Stomach smooth muscle (tissue), 2 donors: ENCODE data around the gene CT45A3.
"Not testable (repeated sequence)": the region's sequence is repeated elsewhere in the genome, so short reads cannot be mapped to it uniquely, and the experiment has no call there.

Experiments
- H3K27ac ChIP-seq: one replicate; pipeline ENCODE4 v1.7.0; 2013; ENCODE audit warnings: mild to moderate bottlenecking, low read length, inconsistent platforms
- H3K27me3 ChIP-seq, 2 donors: one replicate each; pipeline ENCODE4 v1.7.0; 2013; ENCODE audit warnings: low read length in 2 of 2; ENCODE audit not compliant: insufficient read depth in 2 of 2, control insufficient read depth in 1 of 2
- H3K36me3 ChIP-seq, 2 donors: one replicate each; pipeline ENCODE4 v1.7.0; 2013; ENCODE audit warnings: low read length in 2 of 2; ENCODE audit not compliant: control insufficient read depth in 2 of 2, insufficient read depth in 2 of 2
- H3K4me1 ChIP-seq: one replicate; pipeline ENCODE4 v1.7.0; 2013; ENCODE audit warnings: low read length; ENCODE audit not compliant: control insufficient read depth, insufficient read depth
- H3K4me3 ChIP-seq, 2 donors: one replicate each; pipeline ENCODE4 v1.7.0; 2013; ENCODE audit warnings: low read length in 2 of 2
- H3K9ac ChIP-seq, 2 donors: one replicate each; pipeline ENCODE4 v1.7.0; 2013; ENCODE audit warnings: low read length in 2 of 2, mild to moderate bottlenecking in 1 of 2
- H3K9me3 ChIP-seq, 2 donors: one replicate each; pipeline ENCODE4 v1.7.0; 2013; ENCODE audit warnings: low read length in 2 of 2; ENCODE audit not compliant: control insufficient read depth in 2 of 2
- donor health status: healthy.
- donor health status: Pancreatic carcinoma.

Gene CT45A3, protein sequence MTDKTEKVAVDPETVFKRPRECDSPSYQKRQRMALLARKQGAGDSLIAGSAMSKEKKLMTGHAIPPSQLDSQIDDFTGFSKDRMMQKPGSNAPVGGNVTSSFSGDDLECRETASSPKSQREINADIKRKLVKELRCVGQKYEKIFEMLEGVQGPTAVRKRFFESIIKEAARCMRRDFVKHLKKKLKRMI

DNA sequence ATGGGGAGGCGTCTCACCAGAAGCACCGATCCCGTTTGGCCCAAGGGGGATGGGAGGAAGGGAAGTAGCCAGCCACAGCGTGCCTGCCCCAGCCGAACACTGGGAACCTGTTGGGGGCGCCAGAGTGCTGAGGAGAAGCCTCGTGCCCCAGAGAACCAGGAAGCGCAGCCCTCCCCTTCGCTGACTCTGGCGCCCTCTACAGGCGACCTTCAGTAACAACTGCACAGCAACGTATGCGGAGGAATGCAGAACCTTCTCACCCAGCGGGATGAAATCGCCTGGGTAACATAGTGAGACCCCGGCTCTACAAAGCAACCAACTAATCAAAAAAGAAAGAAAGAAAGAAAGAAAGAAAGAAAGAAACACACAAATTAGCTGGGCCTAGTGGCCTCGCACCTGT, at the start of gene CT45A3:
TSS of gene CT45A3 (minus strand) at position 101 of the 400 bp plus-strand sequence. CDS start 3,747 bp downstream, outside the sequence.
- H3K27ac ChIP-seq, H3K27me3 ChIP-seq, H3K4me1 ChIP-seq, H3K4me3 ChIP-seq, H3K36me3 ChIP-seq, H3K9ac ChIP-seq, H3K9me3 ChIP-seq: not testable (repeated sequence)

DNA sequence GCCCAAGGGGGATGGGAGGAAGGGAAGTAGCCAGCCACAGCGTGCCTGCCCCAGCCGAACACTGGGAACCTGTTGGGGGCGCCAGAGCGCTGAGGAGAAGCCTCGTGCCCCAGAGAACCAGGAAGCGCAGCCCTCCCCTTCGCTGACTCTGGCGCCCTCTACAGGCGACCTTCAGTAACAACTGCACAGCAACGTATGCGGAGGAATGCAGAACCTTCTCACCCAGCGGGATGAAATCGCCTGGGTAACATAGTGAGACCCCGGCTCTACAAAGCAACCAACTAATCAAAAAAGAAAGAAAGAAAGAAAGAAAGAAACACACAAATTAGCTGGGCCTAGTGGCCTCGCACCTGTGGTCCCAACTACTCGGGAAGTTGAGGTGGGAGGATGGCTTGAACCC, 34.7 kb upstream of the CT45A3 start, which contains the start of gene CT45A6:
TSS of gene CT45A6 (minus strand) at position 101 of the 400 bp plus-strand sequence. CDS start 3,794 bp downstream, outside the sequence.
- H3K4me3 ChIP-seq, H3K9ac ChIP-seq, H3K27ac ChIP-seq, H3K36me3 ChIP-seq, H3K4me1 ChIP-seq, H3K9me3 ChIP-seq, H3K27me3 ChIP-seq: not testable (repeated sequence)

DNA sequence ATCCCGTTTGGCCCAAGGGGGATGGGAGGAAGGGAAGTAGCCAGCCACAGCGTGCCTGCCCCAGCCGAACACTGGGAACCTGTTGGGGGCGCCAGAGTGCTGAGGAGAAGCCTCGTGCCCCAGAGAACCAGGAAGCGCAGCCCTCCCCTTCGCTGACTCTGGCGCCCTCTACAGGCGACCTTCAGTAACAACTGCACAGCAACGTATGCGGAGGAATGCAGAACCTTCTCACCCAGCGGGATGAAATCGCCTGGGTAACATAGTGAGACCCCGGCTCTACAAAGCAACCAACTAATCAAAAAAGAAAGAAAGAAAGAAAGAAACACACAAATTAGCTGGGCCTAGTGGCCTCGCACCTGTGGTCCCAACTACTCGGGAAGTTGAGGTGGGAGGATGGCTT, 17.4 kb upstream of the CT45A3 start, which contains the start of gene CT45A5:
TSS of gene CT45A5 (minus strand) at position 101 of the 400 bp plus-strand sequence. CDS start 3,774 bp downstream, outside the sequence.
- not testable (repeated sequence) for H3K27me3 ChIP-seq, H3K9ac ChIP-seq, H3K27ac ChIP-seq, H3K4me1 ChIP-seq, H3K9me3 ChIP-seq, H3K4me3 ChIP-seq, H3K36me3 ChIP-seq

DNA sequence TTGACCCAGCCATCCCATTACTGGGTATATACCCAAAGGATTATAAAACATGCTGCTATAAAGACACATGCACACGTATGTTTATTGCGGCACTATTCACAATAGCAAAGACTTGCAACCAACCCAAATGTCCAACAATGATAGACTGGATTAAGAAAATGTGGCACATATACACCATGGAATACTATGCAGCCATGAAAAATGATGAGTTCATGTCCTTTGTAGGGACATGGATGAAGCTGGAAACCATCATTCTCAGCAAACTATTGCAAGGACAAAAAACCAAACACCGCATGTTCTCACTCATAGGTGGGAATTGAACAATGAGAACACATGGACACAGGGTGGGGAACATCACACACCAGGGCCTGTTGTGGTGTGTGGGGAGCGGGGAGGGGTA, 23.3 kb downstream of the CT45A3 start:
- not testable (repeated sequence) for H3K27ac ChIP-seq, H3K9ac ChIP-seq, H3K27me3 ChIP-seq, H3K4me3 ChIP-seq, H3K9me3 ChIP-seq, H3K36me3 ChIP-seq, H3K4me1 ChIP-seq

DNA sequence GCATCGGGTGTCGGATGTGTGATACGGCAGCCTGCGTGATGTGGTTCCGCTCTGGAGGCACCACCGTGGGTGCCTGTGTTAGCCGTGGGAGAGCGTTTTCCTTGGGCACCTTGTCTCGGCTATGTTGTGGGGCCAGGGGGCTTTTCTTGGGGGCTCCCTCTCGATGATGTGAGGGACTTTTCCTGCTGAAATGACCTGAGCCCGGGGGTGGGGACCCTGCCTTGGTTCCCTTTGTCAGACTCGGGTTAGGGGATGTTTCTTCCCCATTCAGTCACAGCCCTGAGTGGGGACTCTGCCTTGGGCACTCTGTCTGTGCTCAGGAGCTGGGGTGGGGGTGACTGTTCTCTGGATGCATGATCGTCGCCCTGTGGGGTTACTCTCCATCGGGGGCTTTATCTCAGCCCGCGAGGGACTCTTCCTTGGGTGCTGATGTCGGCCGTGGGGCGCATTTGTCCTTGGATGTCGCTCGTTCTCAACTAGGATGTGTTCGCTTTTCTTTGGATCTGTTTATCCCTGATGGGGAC, 26.7 kb downstream of the CT45A3 start:
- peaks cover 0 to 2% of the 10 kb centered on the region in 2 donors for H3K27me3 ChIP-seq
- H3K9me3 ChIP-seq, result no peaks in the 10 kb centered on the region
- H3K9ac ChIP-seq, result no peak overlapping the region
- no peak overlapping the region for H3K4me3 ChIP-seq
- H3K27ac ChIP-seq, result no peak overlapping the region
- no peaks in the 10 kb centered on the region for H3K4me1 ChIP-seq
- H3K36me3 ChIP-seq, result no peaks in the 10 kb centered on the region

DNA sequence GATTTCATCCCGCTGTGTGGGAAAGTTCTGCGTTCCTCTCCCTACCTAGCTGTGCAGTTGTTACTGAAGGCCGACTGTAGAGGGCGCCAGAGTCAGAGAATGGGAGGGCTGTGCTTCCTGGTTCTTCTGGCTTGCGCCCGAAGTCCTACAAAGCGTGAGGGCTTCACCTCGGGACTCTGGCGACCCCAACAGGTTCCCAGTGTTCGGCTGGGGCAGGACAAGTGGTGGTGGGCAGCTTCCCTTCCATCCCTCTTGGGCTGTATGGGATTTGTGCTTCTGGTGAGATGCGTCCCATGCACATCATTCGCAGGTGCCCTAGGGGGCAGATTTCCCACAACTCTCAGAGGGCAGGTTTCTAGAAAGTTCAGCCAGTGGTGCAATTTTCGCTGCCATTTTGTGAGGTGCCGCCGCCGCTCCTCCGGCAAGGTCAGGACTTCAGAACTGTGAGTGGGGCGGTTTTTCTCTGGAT, 27.3 kb downstream of the CT45A3 start:
- H3K4me3 ChIP-seq, result no peak overlapping the region
- H3K4me1 ChIP-seq, result no peaks in the 10 kb centered on the region
- H3K9me3 ChIP-seq, result no peaks in the 10 kb centered on the region
- peaks cover 0 to 2% of the 10 kb centered on the region in 2 donors for H3K27me3 ChIP-seq
- no peak overlapping the region for H3K9ac ChIP-seq
- H3K27ac ChIP-seq, result no peak overlapping the region
- H3K36me3 ChIP-seq, result no peaks in the 10 kb centered on the region

DNA sequence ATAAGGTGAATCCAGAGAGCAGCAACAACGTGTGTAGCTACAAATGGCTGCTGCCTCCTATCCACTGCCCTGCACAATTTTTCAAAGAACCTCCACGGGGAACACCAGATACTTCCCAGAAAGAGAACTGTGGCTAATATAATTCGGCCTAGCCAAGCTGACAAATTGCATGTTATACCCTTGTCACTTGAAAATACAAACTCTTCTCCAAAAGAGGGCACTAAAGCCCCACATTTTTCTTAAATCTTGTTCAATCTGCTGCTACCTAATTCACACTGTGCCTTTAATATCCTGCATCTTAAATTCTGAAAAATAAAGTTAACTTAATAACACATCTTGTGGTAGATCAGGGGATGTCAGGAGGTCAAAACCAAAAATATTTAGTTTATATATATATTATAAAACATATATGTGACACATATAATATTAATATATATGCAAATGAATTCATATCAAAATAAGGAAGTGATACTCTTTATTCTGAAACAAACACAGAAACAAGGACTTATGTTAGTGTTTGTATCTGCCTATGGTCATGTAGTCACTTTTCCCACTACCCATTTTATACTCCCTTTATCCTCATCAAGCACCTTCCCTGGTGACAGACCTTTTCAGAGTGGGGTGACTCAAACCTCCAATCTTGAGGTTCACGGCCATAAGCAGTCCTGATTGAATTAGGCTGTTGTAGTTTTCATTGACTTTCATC, 30.5 kb downstream of the CT45A3 start:
- H3K4me1 ChIP-seq, result no peaks in the 10 kb centered on the region
- no peak overlapping the region for H3K9ac ChIP-seq
- H3K27ac ChIP-seq, result no peak overlapping the region
- no peak overlapping the region for H3K4me3 ChIP-seq
- peaks cover 0 to 2% of the 10 kb centered on the region in 2 donors for H3K27me3 ChIP-seq
- H3K9me3 ChIP-seq, result no peaks in the 10 kb centered on the region
- no peaks in the 10 kb centered on the region for H3K36me3 ChIP-seq

DNA sequence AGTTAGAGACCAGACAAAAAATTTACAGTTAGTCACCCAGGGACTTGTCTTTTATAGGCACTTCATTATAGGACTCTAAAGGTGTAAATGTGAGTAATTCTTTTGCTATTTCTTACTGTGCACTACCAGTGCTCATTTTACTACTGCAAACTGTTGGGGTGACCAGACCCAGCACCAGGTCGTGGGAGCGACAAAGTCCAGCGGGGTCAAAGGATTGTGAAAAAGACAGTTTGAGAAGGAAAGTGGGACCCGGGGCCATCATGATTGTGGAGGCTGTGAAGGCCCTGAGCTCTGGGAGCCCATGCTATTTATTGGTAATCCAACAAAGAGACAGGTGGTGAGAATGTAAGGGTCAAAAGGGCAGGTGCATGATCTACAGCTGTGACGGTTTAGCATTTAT, 33.3 kb downstream of the CT45A3 start:
- H3K9ac ChIP-seq, H3K4me3 ChIP-seq, H3K4me1 ChIP-seq, H3K9me3 ChIP-seq, H3K27me3 ChIP-seq, H3K27ac ChIP-seq, H3K36me3 ChIP-seq: not testable (repeated sequence)

DNA sequence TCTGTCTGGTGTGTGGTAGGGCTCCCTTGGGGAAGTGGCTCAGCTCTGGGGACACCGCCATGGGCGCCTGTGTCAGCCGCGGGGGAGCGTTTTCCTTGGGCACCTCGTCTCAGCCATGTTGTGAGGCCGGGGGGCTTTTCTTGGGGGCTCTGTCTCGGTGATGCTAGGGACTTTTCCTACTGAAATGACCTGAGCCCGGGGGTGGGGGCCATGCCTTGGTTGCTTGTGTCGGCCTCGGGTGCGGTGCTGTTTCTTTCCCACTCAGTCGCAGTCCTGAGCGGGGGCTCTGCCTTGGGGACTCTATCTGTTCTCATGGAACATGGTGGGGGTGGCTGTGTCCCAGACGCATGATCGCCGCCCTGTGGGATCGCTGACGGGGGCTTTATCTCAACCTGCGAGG, 54.2 kb downstream of the CT45A3 start:
- H3K27ac ChIP-seq, result no peak overlapping the region
- no peak overlapping the region for H3K9ac ChIP-seq
- no peaks in the 10 kb centered on the region for H3K9me3 ChIP-seq
- no peaks in the 10 kb centered on the region for H3K4me1 ChIP-seq
- no peaks in the 10 kb centered on the region for H3K36me3 ChIP-seq
- H3K4me3 ChIP-seq, result no peak overlapping the region
- H3K27me3 ChIP-seq, result no peaks in the 10 kb centered on the region

DNA sequence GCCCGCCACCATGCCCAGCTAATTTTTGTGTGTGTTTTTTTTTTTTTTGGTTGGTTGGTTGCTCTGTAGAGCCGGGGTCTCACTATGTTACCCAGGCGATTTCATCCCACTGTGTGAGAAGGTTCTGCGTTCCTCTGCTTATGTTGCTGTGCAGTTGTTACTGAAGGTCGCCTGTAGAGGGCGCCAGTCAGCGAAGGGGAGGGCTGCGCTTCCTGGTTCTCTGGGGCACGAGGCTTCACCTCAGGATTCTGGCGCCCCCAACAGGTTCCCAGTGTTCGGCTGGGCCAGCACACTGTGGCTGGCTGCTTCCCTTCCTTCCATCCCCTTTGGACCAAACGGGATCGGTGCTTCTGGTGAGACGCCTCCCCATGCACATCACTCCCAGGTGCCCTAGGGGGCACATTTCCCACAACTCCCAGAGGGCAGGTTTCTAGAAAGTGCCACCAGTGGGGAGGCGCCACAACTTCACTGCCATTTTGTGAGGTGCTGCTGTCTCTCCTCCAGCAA, 54.8 kb downstream of the CT45A3 start, which contains the start of gene CT45A1:
TSS of gene CT45A1 (plus strand) at position 457 of the 507 bp plus-strand sequence. CDS start 5,302 bp downstream, outside the sequence.
- not testable (repeated sequence) for H3K27ac ChIP-seq, H3K4me3 ChIP-seq, H3K4me1 ChIP-seq, H3K9me3 ChIP-seq, H3K36me3 ChIP-seq, H3K27me3 ChIP-seq, H3K9ac ChIP-seq
